LNCAP (cell line): ENCODE measurements around the gene KCNH2.

Experiments used
- CTCF ChIP-seq: fragments of 450-650 bp; IDR thresholded peaks from 2 replicates; pipeline ENCODE4 v1.5.1; 2017; ENCODE audit warnings: mild to moderate bottlenecking

Gene KCNH2

GRCh38 chr7:150947241-150947745 lies 30.8 kb downstream of the KCNH2 start:
- TF ChIP-seq CTCF = no peak

GRCh38 chr7:150946421-150947240 lies 31.5 kb downstream of the KCNH2 start:
- no peak for TF ChIP-seq CTCF

GRCh38 chr7:150945853-150946420 lies 32.2 kb downstream of the KCNH2 start:
- TF ChIP-seq CTCF = no peak

- no peak for TF ChIP-seq CTCF
Observed at GRCh38 chr7:150945171-150945852, 32.8 kb downstream of the KCNH2 start.

GRCh38 chr7:150944066-150945042 lies 33.8 kb downstream of the KCNH2 start:
- no peak for TF ChIP-seq CTCF

- TF ChIP-seq CTCF = no peak
Observed at GRCh38 chr7:150943453-150943814, 34.7 kb downstream of the KCNH2 start.
